Right cardiac atrium (tissue), 5 donors: ENCODE results near the gene CCDC15. TPM values are rescaled to one million over a fixed set of nuclear protein-coding genes. Genes with fewer than 3 reads are reported as not detected.

Experiments
- ATAC-seq, 2 donors: fragments of 200-7000 bp; cut with Tn5 transposase; one replicate each; pipeline versions ENCODE4 v1.8.0 to v1.9.1; 2020; ENCODE audit warnings: moderate library complexity in 2 of 2, mild to moderate bottlenecking in 1 of 2
- DNase-seq, 3 donors: peaks; one replicate each; pipeline ENCODE4 v3.0.0-alpha.2; 2020
- H3K27ac ChIP-seq: one replicate; pipeline ENCODE4 v1.5.1; 2013; ENCODE audit warnings: mild to moderate bottlenecking, low read length, control low read depth, moderate library complexity
- H3K27me3 ChIP-seq: one replicate; pipeline ENCODE4 v1.6.1; 2013; ENCODE audit not compliant: control insufficient read depth, insufficient read depth
- H3K4me1 ChIP-seq: one replicate; pipeline ENCODE4 v1.6.1; 2013; ENCODE audit warnings: low read length; ENCODE audit not compliant: control insufficient read depth, insufficient read depth
- H3K4me3 ChIP-seq: one replicate; pipeline ENCODE4 v1.5.1; 2013; ENCODE audit warnings: low read length, control low read depth
- H3K9me3 ChIP-seq: one replicate; pipeline ENCODE4 v1.6.1; 2013; ENCODE audit warnings: low read length; ENCODE audit not compliant: control insufficient read depth
- WGBS: extraction: QIAGEN DNeasy Blood & Tissue Kit; methylation state at CpG from one replicate; pipeline ENCODE4 v1.1.7; 2013; 5-methylcytosine and 5-hydroxymethylcytosine counted together
- intact Hi-C, 4 donors: fragments of 100-400 bp; cut with DNase I; formaldehyde crosslinking; loops; one replicate each; pipeline versions ENCODE4 v1.11.0 to v1.14.0; 2022 to 2023
- polyA plus RNA-seq: library from polyadenylated mRNA; stranded (reverse); fragments of 200-250 nt; gene quantifications from one replicate; pipeline ENCODE4 v1.2.3, GENCODE V29; 2013
- total RNA-seq, 4 donors: library from RNA; stranded (reverse); fragmentation: NEBNext Ultra II Directional; extraction: Animal tissue kit (Norgen Biotek cat#: 25700); gene quantifications; one replicate each; pipeline ENCODE4 v1.2.1, GENCODE V29; 2021
- donor health status: healthy with polysubstance abuse.
- donor health status: DM: no; HTN: yes; CAD: no.
- donor health status: DM: no; HTN: no; CAD: no.
- donor health status: DM: no; HTN: yes; CAD: no; lungs with severe emphysema.
- donor health status: DM: yes; HTN: yes; CAD: no.

Gene CCDC15
- total and polyA plus RNA-seq, 5 donors, result 0.09 to 0.47 (median 0.25) TPM

- ATAC-seq (no peak), DNase-seq (peak in 1 of 3 donors; percentile 12)
- Histone ChIP-seq H3K4me1 (no peaks in the 10 kb centered on the region), H3K4me3 (no peak overlapping the region), H3K9me3 (no peaks in the 10 kb centered on the region), H3K27ac (no peak overlapping the region), H3K27me3 (no peaks in the 10 kb centered on the region)
- intact Hi-C loops, result no loop called here
- WGBS, result 83% methylated on average over 5 of the region's 5 CpGs
Measured at GRCh38 chr11:125056931-125057692, 103.1 kb downstream of the CCDC15 start.

- intact Hi-C loops, result no loop called here
- H3K4me3 ChIP-seq, result no peak overlapping the region
- no peak overlapping the region for H3K27ac ChIP-seq
- DNase-seq, result no peak
- no peaks in the 10 kb centered on the region for H3K27me3 ChIP-seq
- H3K9me3 ChIP-seq, result no peaks in the 10 kb centered on the region
- H3K4me1 ChIP-seq, result no peaks in the 10 kb centered on the region
- 95% methylated on average over 5 of the region's 5 CpGs for WGBS
- ATAC-seq, result no peak
Measured at GRCh38 chr11:125057693-125058016, 103.7 kb downstream of the CCDC15 start.

DNA sequence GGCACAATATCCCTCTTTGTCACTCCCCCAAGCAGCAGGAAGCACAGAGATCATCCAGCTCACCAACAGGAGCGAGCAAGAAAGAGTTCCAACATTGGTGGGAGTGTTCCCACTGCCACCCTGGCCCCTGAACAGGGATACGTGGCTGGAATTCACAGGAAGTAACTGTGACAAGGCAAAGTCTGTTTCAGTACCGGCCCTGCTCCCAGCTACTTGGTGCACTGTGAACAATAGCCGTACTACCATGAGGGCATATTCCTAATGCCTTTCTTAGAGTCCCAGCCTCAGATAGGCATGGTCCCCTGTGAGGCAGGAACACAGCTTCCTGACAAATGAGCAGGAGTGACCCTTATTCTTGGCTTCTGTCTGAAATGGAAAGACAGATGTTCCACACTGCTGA lies 107.3 kb downstream of the CCDC15 start:
- Histone ChIP-seq H3K9me3 (no peaks in the 10 kb centered on the region), H3K4me1 (no peaks in the 10 kb centered on the region), H3K4me3 (no peak overlapping the region), H3K27ac (no peak overlapping the region), H3K27me3 (no peaks in the 10 kb centered on the region)
- 63% methylated on average over 4 of the region's 4 CpGs for WGBS
- DNase-seq, result peak in 1 of 3 donors; percentile 22
- intact Hi-C loops, result no loop called here
- no peak for ATAC-seq

- Histone ChIP-seq H3K4me3 (peak overlapping the region; percentile 60), H3K27ac (no peak overlapping the region), H3K4me1 (no peaks in the 10 kb centered on the region), H3K9me3 (no peaks in the 10 kb centered on the region), H3K27me3 (no peaks in the 10 kb centered on the region)
- intact Hi-C loops, result no loop called here
- ATAC-seq (peak; percentile 32 to 44), DNase-seq (no peak)
- WGBS, result 43% methylated on average over 19 of the region's 19 CpGs
Measured at GRCh38 chr11:125062218-125062930, 108.4 kb downstream of the CCDC15 start.

- intact Hi-C loops, result no loop called here
- H3K9me3 ChIP-seq, result no peaks in the 10 kb centered on the region
- peak within 1 kb of the TSS; percentile 60 for H3K4me3 ChIP-seq
- no peaks in the 10 kb centered on the region for H3K4me1 ChIP-seq
- DNase-seq (peak; percentile 79 to 90 (median 90)), ATAC-seq (peak; percentile 95)
- no peaks in the 10 kb centered on the region for H3K27me3 ChIP-seq
- under 1% methylated on average over 46 of the region's 46 CpGs for WGBS
- H3K27ac ChIP-seq, result no peak within 1 kb of the TSS
Measured at GRCh38 chr11:125062931-125063428, 109.0 kb downstream of the CCDC15 start, which contains the start of gene SLC37A2. SLC37A2 (plus strand) TSS chr11:125063305; CDS start chr11:125063368, 63 bp downstream.

DNA sequence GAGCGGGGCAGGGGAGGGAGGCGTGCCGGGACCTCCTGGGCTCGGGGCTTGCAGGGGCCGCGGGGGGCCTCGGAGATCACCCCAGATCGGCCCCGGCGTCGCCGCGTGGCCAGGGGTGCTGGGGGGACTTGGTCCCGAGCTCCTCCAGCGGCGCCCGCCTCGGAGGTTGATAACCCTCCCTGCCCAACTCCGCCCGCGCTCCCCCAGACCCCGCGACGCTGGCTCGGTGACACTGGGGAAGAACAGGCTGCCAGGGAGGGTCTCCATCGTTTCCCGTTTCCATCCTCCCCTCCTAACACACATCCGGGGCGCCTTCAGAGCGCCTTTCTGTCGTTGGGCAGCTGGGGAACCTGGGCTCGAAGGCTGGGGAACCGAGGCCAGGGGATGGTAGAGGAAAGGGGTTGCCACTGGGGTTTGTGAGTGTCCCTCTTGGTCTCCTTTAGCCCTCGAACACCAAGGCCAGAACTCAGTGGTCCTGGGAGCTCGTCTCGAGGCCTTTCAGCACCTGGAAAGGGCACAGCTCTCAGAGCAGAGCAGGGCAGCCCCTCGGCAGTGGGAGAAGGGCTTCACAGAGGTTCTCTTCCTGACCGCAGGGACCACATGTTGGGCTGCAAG lies 109.5 kb downstream of the CCDC15 start:
- no peak overlapping the region for H3K27ac ChIP-seq
- ATAC-seq (peak; percentile 22 to 30), DNase-seq (peak in 2 of 3 donors; percentile 30 to 49)
- peak overlapping the region; percentile 60 for H3K4me3 ChIP-seq
- no peaks in the 10 kb centered on the region for H3K27me3 ChIP-seq
- H3K9me3 ChIP-seq, result no peaks in the 10 kb centered on the region
- intact Hi-C loops, result no loop called here
- 6% methylated on average over 38 of the region's 38 CpGs for WGBS
- H3K4me1 ChIP-seq, result no peaks in the 10 kb centered on the region

GRCh38 chr11:125064070-125064469 lies 110.1 kb downstream of the CCDC15 start:
- DNase-seq (no peak), ATAC-seq (no peak)
- H3K27me3 ChIP-seq, result no peaks in the 10 kb centered on the region
- H3K4me3 ChIP-seq, result peak overlapping the region; percentile 60
- intact Hi-C loops, result no loop called here
- 78% methylated on average over 7 of the region's 7 CpGs for WGBS
- H3K27ac ChIP-seq, result no peak overlapping the region
- no peaks in the 10 kb centered on the region for H3K4me1 ChIP-seq
- H3K9me3 ChIP-seq, result no peaks in the 10 kb centered on the region

DNA sequence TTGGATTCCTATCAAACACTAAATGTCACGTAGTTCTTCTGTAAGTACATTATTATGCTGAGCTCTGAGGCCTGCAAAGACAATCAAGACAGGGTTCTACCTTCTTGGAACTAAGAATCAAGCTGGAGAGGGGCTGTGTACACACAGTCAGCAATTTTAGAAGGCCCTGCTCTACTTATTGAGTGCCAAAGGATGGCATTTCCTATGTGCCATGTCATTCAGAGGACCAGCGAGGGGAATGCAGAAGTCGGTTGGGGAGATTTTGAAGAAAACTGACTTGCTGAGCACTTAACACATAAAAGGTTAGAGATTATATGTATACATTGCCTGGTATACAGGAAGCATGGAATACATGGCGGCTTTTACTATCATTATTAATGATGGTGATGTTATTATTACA lies 114.4 kb downstream of the CCDC15 start:
- no peak overlapping the region for H3K4me3 ChIP-seq
- H3K27me3 ChIP-seq, result no peaks in the 10 kb centered on the region
- 91% methylated on average over 4 of the region's 4 CpGs for WGBS
- H3K27ac ChIP-seq, result no peak overlapping the region
- no peaks in the 10 kb centered on the region for H3K9me3 ChIP-seq
- DNase-seq (no peak), ATAC-seq (no peak)
- intact Hi-C loops, result no loop called here
- H3K4me1 ChIP-seq, result no peaks in the 10 kb centered on the region

GRCh38 chr11:125069008-125069407 lies 115.0 kb downstream of the CCDC15 start:
- WGBS, result 80% methylated on average over 4 of the region's 4 CpGs
- Histone ChIP-seq H3K27me3 (no peaks in the 10 kb centered on the region), H3K4me1 (no peaks in the 10 kb centered on the region), H3K4me3 (no peak overlapping the region), H3K9me3 (no peaks in the 10 kb centered on the region), H3K27ac (no peak overlapping the region)
- peak in 1 of 2 donors; percentile 78 for ATAC-seq
- DNase-seq, result no peak
- intact Hi-C loops, result no loop called here

DNA sequence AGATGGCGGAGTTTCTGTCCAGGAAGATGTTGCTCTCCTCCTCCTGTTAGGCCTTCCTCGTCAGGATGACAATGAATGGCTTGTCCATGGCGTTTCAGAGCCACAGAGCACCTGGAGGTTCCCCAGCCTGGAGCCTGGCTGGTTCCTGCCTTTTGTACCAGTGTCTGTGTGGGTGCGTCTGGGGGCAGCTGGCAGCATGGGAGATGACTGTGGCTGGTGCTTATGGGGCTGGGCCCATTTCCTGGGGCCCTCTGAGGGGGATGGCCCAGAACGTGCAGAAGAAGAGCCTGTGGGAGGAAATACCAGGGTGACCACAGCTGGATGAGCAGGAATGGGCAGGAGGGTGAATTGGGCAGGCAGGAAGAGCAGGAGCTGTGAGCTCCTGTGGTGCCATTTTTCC lies 115.8 kb downstream of the CCDC15 start:
- Histone ChIP-seq H3K4me3 (no peak overlapping the region), H3K27ac (no peak overlapping the region), H3K4me1 (no peaks in the 10 kb centered on the region), H3K9me3 (no peaks in the 10 kb centered on the region), H3K27me3 (no peaks in the 10 kb centered on the region)
- ATAC-seq, result no peak
- 68% methylated on average over 5 of the region's 5 CpGs for WGBS
- peak in 1 of 3 donors; percentile 13 for DNase-seq
- intact Hi-C loops, result no loop called here

DNA sequence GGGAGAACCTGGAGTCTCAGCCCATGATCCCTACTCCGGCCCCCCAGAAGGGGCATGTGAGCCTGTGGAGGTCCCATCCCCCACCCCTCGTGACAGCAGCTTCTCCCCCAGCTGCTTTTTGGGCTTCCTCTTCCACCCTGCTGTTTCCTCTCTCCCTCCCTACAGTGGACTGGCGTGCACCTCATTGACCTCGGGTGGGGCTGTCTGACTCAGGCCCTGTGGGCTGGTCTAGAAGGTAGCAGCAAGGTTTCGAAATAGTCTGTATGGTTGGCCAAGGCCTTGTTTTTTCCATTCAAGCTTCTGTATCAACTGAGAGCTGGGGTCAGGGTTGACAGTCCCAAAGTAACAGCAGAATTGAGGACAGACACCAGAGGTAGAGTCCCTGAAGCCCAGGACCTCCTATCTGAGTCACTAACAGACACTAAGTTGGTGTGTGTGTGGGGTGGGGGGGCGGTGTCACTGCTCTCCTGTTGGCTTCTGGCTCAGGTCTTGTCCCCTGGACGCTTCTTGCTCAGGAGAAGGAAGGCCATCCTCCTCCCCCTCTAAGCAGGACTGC lies 116.8 kb downstream of the CCDC15 start:
- Histone ChIP-seq H3K27ac (no peak overlapping the region), H3K4me3 (no peak overlapping the region), H3K9me3 (no peaks in the 10 kb centered on the region), H3K4me1 (no peaks in the 10 kb centered on the region), H3K27me3 (no peaks in the 10 kb centered on the region)
- ATAC-seq, result peak; percentile 87 to 96
- peak; percentile 76 to 88 (median 85) for DNase-seq
- intact Hi-C loops, result no loop called here
- 52% methylated on average over 7 of the region's 7 CpGs for WGBS
